Measurements from ENCODE around the gene EXOSC7. TPM values are rescaled to one million over a fixed set of nuclear protein-coding genes. Genes with fewer than 3 reads are reported as not detected.

Gene EXOSC7
- total RNA-seq, 1 donor from 2014 or later = 56.2 TPM

DNA sequence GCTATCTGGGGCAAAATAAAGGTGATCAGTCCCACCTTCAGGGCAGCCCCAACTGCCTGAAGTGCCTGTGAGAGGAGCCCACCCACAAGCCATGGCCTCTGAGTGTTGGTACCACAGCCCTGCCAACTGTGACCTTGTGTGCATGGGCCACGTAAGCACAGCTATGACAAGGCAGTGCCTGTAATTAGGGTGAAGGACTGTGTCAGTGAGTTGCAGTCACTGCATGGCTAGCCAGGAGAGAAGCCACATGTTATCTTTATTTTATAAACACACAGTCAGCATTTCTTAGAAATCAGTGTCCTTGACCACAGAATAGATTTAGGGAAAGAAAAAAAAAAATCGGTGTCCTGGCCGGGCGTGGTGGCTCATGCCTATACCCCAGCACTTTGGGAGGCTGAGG lies 24.8 kb downstream of the EXOSC7 start:
- H3K4me1 ChIP-seq = peaks cover 4% of the 10 kb centered on the region
- no peak overlapping the region for H3K27ac ChIP-seq
- no peaks in the 10 kb centered on the region for H3K27me3 ChIP-seq
- no peaks in the 10 kb centered on the region for H3K9me3 ChIP-seq
- TF ChIP-seq POLR2A (IDR thresholded peaks at IDR 0.05) (no peak), POLR2AphosphoS5 (IDR thresholded peaks at IDR 0.05; ENCODE audit: insufficient read depth in 1 of 2, low read depth in 1 of 2) (no peak)
- H3K36me3 ChIP-seq = peaks cover 0 to 63% of the 10 kb centered on the region in 2 donors
- no peak for DNase-seq (ENCODE audit: extremely low spot score in 2 of 2)
- intact Hi-C loops (cut with DNase I) = no loop called here
- no peak overlapping the region for H3K4me3 ChIP-seq

DNA sequence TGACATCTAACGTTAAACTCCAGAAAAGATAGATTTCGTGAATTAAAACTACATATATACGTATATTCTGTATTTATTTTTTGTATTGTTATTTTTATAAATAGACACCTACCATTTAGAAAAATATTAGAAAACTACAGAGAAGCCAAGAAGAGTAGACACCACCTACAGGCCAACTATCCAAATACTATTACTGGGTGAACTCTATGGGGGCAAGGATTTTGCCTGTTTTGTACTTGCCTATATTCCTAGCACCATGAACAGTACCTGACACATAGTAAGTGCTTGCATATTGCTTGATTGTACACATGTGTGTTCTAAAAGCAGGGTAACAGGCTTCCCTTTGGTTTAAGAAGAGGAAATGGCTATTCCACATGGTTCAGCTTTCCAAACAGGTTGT lies 25.7 kb downstream of the EXOSC7 start:
- Histone ChIP-seq H3K27me3 (no peaks in the 10 kb centered on the region), H3K4me3 (no peak overlapping the region), H3K9me3 (no peaks in the 10 kb centered on the region), H3K36me3 (peaks cover 0 to 63% of the 10 kb centered on the region in 2 donors), H3K4me1 (no peaks in the 10 kb centered on the region), H3K27ac (no peak overlapping the region)
- no peak for DNase-seq (ENCODE audit: extremely low spot score in 2 of 2)
- TF ChIP-seq POLR2A (IDR thresholded peaks at IDR 0.05) (no peak), POLR2AphosphoS5 (IDR thresholded peaks at IDR 0.05; ENCODE audit: insufficient read depth in 1 of 2, low read depth in 1 of 2) (no peak)
- TF ChIP-seq, protein P1, sequence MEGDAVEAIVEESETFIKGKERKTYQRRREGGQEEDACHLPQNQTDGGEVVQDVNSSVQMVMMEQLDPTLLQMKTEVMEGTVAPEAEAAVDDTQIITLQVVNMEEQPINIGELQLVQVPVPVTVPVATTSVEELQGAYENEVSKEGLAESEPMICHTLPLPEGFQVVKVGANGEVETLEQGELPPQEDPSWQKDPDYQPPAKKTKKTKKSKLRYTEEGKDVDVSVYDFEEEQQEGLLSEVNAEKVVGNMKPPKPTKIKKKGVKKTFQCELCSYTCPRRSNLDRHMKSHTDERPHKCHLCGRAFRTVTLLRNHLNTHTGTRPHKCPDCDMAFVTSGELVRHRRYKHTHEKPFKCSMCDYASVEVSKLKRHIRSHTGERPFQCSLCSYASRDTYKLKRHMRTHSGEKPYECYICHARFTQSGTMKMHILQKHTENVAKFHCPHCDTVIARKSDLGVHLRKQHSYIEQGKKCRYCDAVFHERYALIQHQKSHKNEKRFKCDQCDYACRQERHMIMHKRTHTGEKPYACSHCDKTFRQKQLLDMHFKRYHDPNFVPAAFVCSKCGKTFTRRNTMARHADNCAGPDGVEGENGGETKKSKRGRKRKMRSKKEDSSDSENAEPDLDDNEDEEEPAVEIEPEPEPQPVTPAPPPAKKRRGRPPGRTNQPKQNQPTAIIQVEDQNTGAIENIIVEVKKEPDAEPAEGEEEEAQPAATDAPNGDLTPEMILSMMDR (IDR thresholded peaks at IDR 0.05) = no peak
- intact Hi-C loops (cut with DNase I) = no loop called here

DNA sequence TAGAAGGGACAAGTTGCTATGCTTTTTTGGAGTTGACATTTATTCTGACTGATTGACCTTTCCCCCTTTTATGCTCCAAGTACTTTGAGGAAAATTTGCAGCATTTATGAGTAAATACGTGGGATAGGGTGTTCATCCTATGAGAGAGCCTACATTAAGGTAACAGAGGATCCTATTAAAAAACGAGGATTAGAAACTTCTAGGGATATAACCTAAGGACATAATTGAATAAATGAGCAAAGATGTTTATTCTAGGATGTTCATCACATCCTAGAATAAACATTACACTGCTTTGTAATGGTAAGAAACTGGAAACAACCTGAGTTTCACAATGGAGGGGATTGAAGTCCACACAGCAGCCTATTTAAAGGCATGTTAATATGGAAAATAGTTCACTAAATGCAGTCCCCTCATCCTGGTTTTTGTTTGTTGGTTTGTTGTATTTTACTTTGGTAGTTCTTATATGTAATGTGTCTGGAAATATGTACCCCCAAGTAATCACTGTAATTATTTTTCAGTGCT lies 26.2 kb downstream of the EXOSC7 start:
- no peaks in the 10 kb centered on the region for H3K27me3 ChIP-seq
- intact Hi-C loops (cut with DNase I) = no loop called here
- no peak overlapping the region for H3K27ac ChIP-seq
- H3K36me3 ChIP-seq = peaks cover 0 to 63% of the 10 kb centered on the region in 2 donors
- H3K4me3 ChIP-seq = no peak overlapping the region
- DNase-seq (ENCODE audit: extremely low spot score in 2 of 2) = no peak
- H3K4me1 ChIP-seq = no peaks in the 10 kb centered on the region
- no peaks in the 10 kb centered on the region for H3K9me3 ChIP-seq
- TF ChIP-seq POLR2AphosphoS5 (IDR thresholded peaks at IDR 0.05; ENCODE audit: insufficient read depth in 1 of 2, low read depth in 1 of 2) (no peak), POLR2A (IDR thresholded peaks at IDR 0.05) (no peak)
- TF ChIP-seq, protein P1 (IDR thresholded peaks at IDR 0.05) = no peak

DNA sequence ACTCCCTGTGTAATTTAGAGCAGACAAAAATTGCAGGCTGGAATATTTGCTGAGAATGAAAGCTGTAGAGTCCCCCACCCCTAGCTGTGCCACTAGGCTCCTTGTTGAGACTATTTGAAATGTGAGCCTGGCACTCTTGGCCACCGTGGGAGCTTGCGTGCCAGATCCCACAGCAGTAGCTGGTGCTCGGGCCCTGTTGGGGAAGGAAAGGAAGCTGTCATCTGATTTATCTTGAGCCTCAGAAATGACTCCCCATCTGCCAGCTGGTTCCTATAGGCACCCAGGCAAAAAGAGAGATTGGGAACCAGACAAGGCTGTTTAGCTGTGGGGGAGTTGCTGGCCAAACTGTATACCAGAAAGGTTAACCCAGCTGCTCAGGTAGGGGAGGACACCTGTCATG lies 26.7 kb downstream of the EXOSC7 start:
- no peaks in the 10 kb centered on the region for H3K27me3 ChIP-seq
- H3K27ac ChIP-seq = no peak overlapping the region
- H3K9me3 ChIP-seq = no peaks in the 10 kb centered on the region
- H3K4me1 ChIP-seq = no peaks in the 10 kb centered on the region
- intact Hi-C loops (cut with DNase I) = no loop called here
- no peak overlapping the region for H3K4me3 ChIP-seq
- TF ChIP-seq POLR2A (IDR thresholded peaks at IDR 0.05) (no peak), POLR2AphosphoS5 (IDR thresholded peaks at IDR 0.05; ENCODE audit: insufficient read depth in 1 of 2, low read depth in 1 of 2) (no peak)
- TF ChIP-seq, protein P1 (IDR thresholded peaks at IDR 0.05) = no peak
- peaks cover 0 to 58% of the 10 kb centered on the region in 2 donors for H3K36me3 ChIP-seq
- DNase-seq (ENCODE audit: extremely low spot score in 2 of 2) = no peak

DNA sequence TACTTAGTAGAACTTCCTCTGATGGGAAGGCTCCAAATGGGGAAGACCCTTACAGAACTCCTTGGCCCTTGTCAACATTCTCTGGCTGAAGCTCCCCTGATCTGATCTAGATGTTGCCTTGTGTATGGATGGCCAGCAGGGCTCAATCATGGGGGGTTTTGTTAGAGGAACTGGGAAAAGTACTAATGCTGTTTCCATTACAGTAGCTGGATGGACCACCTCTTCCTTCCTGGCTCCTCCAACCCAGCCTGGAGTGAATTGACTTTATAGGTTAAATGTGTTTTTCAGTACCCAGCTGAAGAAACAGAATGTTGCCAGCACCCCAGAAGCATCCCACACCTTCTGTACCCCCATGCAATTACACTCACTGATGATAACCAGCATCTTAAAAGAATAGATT lies 27.4 kb downstream of the EXOSC7 start:
- no peaks in the 10 kb centered on the region for H3K27me3 ChIP-seq
- H3K9me3 ChIP-seq = no peaks in the 10 kb centered on the region
- no peak overlapping the region for H3K27ac ChIP-seq
- intact Hi-C loops (cut with DNase I) = no loop called here
- peaks cover 0 to 52% of the 10 kb centered on the region in 2 donors for H3K36me3 ChIP-seq
- TF ChIP-seq POLR2AphosphoS5 (IDR thresholded peaks at IDR 0.05; ENCODE audit: insufficient read depth in 1 of 2, low read depth in 1 of 2) = no peak
- TF ChIP-seq, protein P1 (IDR thresholded peaks at IDR 0.05) = no peak
- no peak for TF ChIP-seq POLR2A (IDR thresholded peaks at IDR 0.05)
- H3K4me1 ChIP-seq = peaks cover under 1% of the 10 kb centered on the region
- no peak for DNase-seq (ENCODE audit: extremely low spot score in 2 of 2)
- H3K4me3 ChIP-seq = no peak overlapping the region
